SKM-1 treated with dmso at 0.1 percent for 144 hours (cell line): ENCODE measurements around the gene PWWP3B.
"Not testable (repeated sequence)": the region's sequence is repeated elsewhere in the genome, so short reads cannot be mapped to it uniquely, and the experiment has no call there.

Experiments used
- DNase-seq: peaks from one replicate; lab custom pipeline; 2025; ENCODE audit not compliant: unreplicated experiment; lab: John Stamatoyannopoulos, UW

PWWP3B gene

GRCh38 chrX:106168107-106168506, at the start of gene PWWP3B:
PWWP3B (plus strand) TSS chrX:106168305; CDS start chrX:106205433, 37,128 bp downstream.
- DNase-seq: no peak

GRCh38 chrX:106139048-106139447, 29.1 kb upstream of the PWWP3B start:
- no peak for DNase-seq

GRCh38 chrX:106144755-106145639, 23.1 kb upstream of the PWWP3B start:
- DNase-seq: no peak

DNA sequence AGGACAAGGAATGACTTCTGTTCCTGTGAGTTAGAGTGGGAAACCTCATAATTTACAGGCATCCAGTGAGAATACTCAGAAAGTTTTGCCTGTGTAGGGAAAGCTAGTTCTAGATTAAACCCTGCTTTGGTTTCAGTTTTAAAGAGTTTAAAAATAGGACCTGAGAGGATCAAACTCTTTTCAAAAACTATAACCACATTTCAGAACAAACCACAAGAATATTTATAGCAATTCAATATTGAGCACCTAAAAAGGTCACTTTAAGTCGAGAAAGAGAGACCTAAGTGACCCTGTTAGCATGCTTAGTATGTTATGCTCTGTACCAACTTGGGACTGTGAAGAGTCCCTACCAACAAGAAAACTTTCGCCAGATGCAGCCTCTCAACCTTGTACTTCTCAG, 17.4 kb upstream of the PWWP3B start:
- no peak for DNase-seq

- DNase-seq: no peak
Observed at GRCh38 chrX:106159861-106160282, 8.2 kb upstream of the PWWP3B start.

DNA sequence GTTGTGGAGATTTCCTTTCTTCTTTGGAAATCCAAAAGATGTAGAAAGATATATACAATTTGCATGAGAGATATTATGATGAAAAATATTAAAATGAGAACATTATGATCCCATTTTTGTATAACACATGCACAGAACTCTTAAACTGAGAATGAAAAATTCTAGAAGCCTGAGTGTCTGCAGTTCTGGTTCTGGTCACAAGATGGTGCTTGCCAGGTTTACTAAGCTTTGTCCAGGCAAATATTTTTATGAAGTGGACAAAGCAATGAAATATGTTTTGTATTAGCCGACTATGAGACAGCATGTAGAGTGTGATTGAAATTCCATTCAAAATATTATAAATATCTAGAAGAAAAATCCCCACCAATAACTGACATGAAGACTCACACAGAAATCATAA, 2.2 kb downstream of the PWWP3B start:
- DNase-seq: no peak

DNA sequence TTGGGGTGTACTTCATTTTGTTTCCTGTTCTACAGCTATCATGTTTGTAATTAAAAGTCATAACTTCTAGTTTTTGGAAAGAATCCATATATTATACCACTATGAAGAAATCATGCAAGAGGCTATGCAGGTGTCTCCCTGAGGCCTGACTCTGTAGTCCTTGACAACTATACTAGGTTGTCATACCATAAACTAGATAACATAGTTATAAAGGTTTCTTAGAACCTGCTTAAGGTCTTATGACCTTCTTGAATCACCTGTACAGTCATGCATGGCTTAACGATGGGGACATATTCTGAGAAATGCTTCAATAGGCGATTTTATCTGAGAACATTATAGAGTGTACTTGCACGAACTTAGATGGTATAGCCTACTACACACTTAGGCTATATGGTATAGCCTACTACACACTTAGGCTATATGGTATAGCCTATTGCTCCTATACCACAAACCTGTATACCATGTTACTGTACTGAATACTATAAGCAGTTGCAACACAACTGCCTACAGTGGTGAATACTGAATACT, 3.3 kb downstream of the PWWP3B start:
- DNase-seq: no peak

- no peak for DNase-seq
Observed at GRCh38 chrX:106177106-106177981, 9.2 kb downstream of the PWWP3B start.

- DNase-seq: no peak
Observed at GRCh38 chrX:106177982-106178321, 9.8 kb downstream of the PWWP3B start.

DNA sequence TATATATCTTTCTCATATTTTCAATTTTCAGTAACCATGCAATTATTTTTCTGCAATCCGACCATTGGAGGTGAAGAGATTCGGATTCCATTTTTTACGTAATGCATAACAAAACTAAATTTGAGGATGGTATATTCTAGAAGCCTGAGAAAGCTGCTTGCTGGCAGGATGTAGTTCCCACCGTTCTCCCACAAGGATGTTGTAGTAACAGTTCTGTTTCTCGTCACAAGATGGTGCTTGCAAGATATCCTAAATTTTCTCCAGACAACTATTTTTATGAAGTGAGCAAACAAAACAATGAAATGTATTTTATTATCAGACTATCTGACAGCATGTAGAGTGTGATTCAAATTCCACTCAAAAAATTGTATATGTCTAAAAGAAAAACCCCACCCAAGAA, 10.7 kb downstream of the PWWP3B start:
- DNase-seq: no peak

GRCh38 chrX:106183685-106184084, 15.6 kb downstream of the PWWP3B start:
- not testable (repeated sequence) for DNase-seq

DNA sequence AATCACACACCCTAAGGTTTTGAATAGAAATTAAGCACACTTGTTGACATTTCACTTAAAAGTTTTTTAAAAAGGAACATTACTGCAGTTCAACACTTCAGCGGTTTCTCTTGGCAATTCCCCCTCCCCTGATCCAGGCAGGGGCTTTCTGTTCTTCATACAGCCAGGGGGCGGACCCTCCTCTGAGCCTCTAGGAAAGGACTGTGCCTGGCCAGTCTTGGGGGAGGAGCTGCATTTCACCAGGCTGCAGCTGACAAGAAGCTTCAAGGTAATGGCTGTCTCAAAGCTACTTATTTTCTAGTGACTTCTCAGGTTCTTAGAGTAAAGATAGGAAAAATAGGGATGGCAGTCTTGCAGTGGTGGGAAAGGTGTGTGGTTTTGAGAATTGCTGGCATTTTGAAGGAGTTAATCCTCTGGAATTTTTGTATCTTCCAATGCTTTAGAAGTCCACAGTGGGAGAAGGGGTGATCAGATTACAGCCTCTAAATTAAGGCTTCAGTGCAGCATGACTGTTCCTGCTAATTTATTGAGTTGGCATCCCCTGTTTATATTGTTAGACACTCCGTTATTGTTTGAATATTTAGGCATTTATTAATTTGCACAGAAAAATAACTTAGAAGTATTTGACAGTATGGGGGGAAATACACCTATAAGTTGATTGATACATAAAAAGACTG, 33.5 kb downstream of the PWWP3B start:
- DNase-seq: no peak

- DNase-seq: no peak
Observed at GRCh38 chrX:106203315-106203714, 35.2 kb downstream of the PWWP3B start.

DNA sequence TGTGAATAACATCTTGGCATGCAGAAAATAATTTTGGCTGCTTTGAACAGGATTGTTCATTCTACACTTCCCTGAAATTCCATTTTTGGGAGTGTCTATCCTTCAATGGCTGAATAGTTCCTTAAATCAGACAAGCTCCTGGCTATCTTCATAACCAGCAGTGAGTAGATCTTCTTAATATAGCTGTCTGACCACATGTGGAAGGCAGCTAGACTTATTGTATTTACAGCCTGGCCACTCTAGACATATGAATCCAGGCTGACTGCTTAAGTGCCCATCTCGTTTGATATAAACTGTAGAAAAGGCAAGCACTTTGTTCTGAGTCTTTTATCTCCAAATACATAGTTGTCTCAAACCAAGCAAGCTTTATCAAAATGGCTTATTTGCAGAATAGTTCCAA, 40.0 kb downstream of the PWWP3B start:
- no peak for DNase-seq
